Liver (tissue), 9 donors: ENCODE results near the gene ELN. TPM values are rescaled to one million over a fixed set of nuclear protein-coding genes. Genes with fewer than 3 reads are reported as not detected.

Experiments
- DNase-seq: peaks from one replicate; pipeline ENCODE4 v3.0.0-alpha.2; 2017; ENCODE audit warnings: low spot score
- H3K27ac ChIP-seq, 2 donors: one replicate each; pipeline ENCODE4 v1.7.0; 2013; ENCODE audit warnings: inconsistent platforms in 2 of 2, low read length in 2 of 2, control low read depth in 1 of 2, low read depth in 1 of 2, mild to moderate bottlenecking in 1 of 2
- H3K27me3 ChIP-seq, 4 donors: one replicate each; pipeline versions ENCODE4 v1.6.1 to v1.7.0; 2013; ENCODE audit warnings: low read length in 3 of 4, inconsistent platforms in 1 of 4, mild to moderate bottlenecking in 1 of 4, moderate library complexity in 1 of 4; ENCODE audit not compliant: control insufficient read depth in 4 of 4, insufficient read depth in 4 of 4
- H3K36me3 ChIP-seq, 4 donors: one replicate each; pipeline versions ENCODE4 v1.6.1 to v1.7.0; 2013; ENCODE audit warnings: low read length in 3 of 4, mild to moderate bottlenecking in 3 of 4, low read depth in 1 of 4, moderate library complexity in 1 of 4; ENCODE audit not compliant: control insufficient read depth in 4 of 4, insufficient read depth in 3 of 4
- H3K4me1 ChIP-seq, 4 donors: one replicate each; pipeline versions ENCODE4 v1.6.1 to v1.7.0; 2013; ENCODE audit warnings: low read length in 3 of 4, mild to moderate bottlenecking in 3 of 4, moderate library complexity in 1 of 4; ENCODE audit not compliant: control insufficient read depth in 4 of 4, insufficient read depth in 4 of 4
- H3K4me3 ChIP-seq, 3 donors: one replicate each; pipeline versions ENCODE4 v1.6.1 to v1.7.0; 2013; ENCODE audit warnings: low read length in 3 of 3, control low read depth in 1 of 3, low read depth in 1 of 3, mild to moderate bottlenecking in 1 of 3
- H3K9ac ChIP-seq, 2 donors: one replicate each; pipeline ENCODE4 v1.7.0; 2013; ENCODE audit warnings: low read length in 2 of 2, mild to moderate bottlenecking in 2 of 2, moderate library complexity in 2 of 2, control low read depth in 1 of 2, low read depth in 1 of 2
- H3K9me3 ChIP-seq, 4 donors: one replicate each; pipeline versions ENCODE4 v1.6.1 to v1.7.0; 2013; ENCODE audit warnings: low read length in 3 of 4; ENCODE audit not compliant: control insufficient read depth in 4 of 4
- ATF3 ChIP-seq: IDR thresholded peaks from 2 replicates; pipeline ENCODE4 v1.6.1; 2016; ENCODE audit warnings: antibody characterized with exemption
- CTCF ChIP-seq: fragments of 150-350 bp; IDR thresholded peaks from 2 replicates; pipeline ENCODE4 v1.5.1; 2017; ENCODE audit warnings: improper control_type of control experiment, low read depth, low read length; ENCODE audit not compliant: missing input control
- FOXA1 ChIP-seq: IDR thresholded peaks from 2 replicates; pipeline ENCODE4 v1.6.1; 2016; ENCODE audit warnings: antibody characterized with exemption
- FOXA2 ChIP-seq: IDR thresholded peaks from 2 replicates; pipeline ENCODE4 v1.6.1; 2016; ENCODE audit warnings: antibody characterized with exemption
- GABPA ChIP-seq, 2 donors: IDR thresholded peaks in 1 of 2; conservative IDR thresholded peaks in 1 of 2; 2 replicates each; pipeline ENCODE4 v1.6.1; 2016; ENCODE audit warnings: antibody characterized with exemption in 2 of 2, mild to moderate bottlenecking in 1 of 2, moderate library complexity in 1 of 2
- HNF4A ChIP-seq, 2 donors: conservative IDR thresholded peaks; 2 replicates each; pipeline ENCODE4 v1.6.1; 2016; ENCODE audit warnings: antibody characterized with exemption in 2 of 2, mild to moderate bottlenecking in 2 of 2
- HNF4G ChIP-seq: IDR thresholded peaks from 2 replicates; pipeline ENCODE4 v1.6.1; 2016; ENCODE audit warnings: antibody characterized with exemption
- JUND ChIP-seq, 2 donors: IDR thresholded peaks; 2 replicates each; pipeline ENCODE4 v1.6.1; 2016; ENCODE audit warnings: antibody characterized with exemption in 2 of 2
- MAX ChIP-seq: IDR thresholded peaks from 2 replicates; pipeline ENCODE4 v1.6.1; 2016; ENCODE audit warnings: antibody characterized with exemption
- RAD21 ChIP-seq, 2 donors: IDR thresholded peaks; 2 replicates each; pipeline ENCODE4 v1.6.1; 2016; ENCODE audit warnings: antibody characterized with exemption in 2 of 2, mild to moderate bottlenecking in 2 of 2
- REST ChIP-seq: IDR thresholded peaks from 2 replicates; pipeline ENCODE4 v1.6.1; 2016; ENCODE audit warnings: antibody characterized with exemption, mild to moderate bottlenecking
- RXRA ChIP-seq, 2 donors: IDR thresholded peaks; 2 replicates each; pipeline ENCODE4 v1.6.1; 2017 to 2018; ENCODE audit warnings: antibody characterized with exemption in 2 of 2, mild to moderate bottlenecking in 1 of 2
- SP1 ChIP-seq: IDR thresholded peaks from 2 replicates; pipeline ENCODE4 v1.6.1; 2018; ENCODE audit warnings: antibody characterized with exemption, mild to moderate bottlenecking
- TAF1 ChIP-seq: conservative IDR thresholded peaks from 2 replicates; pipeline ENCODE4 v1.6.1; 2016; ENCODE audit warnings: antibody characterized with exemption, mild to moderate bottlenecking
- YY1 ChIP-seq: IDR thresholded peaks from 2 replicates; pipeline ENCODE4 v1.6.1; 2016; ENCODE audit warnings: antibody characterized with exemption, mild to moderate bottlenecking
- ZBTB33 ChIP-seq: IDR thresholded peaks from 2 replicates; pipeline ENCODE4 v1.6.1; 2016; ENCODE audit warnings: antibody characterized with exemption
- WGBS: extraction: QIAGEN DNeasy Blood & Tissue Kit; methylation state at CpG from one replicate; pipeline ENCODE4 v1.1.7; 2013; 5-methylcytosine and 5-hydroxymethylcytosine counted together
- polyA plus RNA-seq, 2 donors: library from polyadenylated mRNA; stranded (reverse) in 1 of 2; unstranded in 1 of 2; fragments of 200-250 nt in 1 of 2; fragments of >200 nt in 1 of 2; fragmentation: Nextera tagmentation in 1 of 2; extraction: Ambion mirVana in 1 of 2; gene quantifications; one replicate each; pipeline versions ENCODE4 v1.2.1 to v1.2.3, GENCODE V29; 2013 to 2015
- total RNA-seq, 2 donors: library from RNA; depleted of rRNA; stranded (reverse); fragments of >200 nt; gene quantifications; one replicate each; pipeline ENCODE4 v1.2.3, GENCODE V29; 2014
- donor health status: healthy.
- donor health status: healthy.
- donor health status: healthy.
- donor health status: healthy.
- donor health status: healthy.

ELN gene
- total and polyA plus RNA-seq, 4 donors: 2.7 to 16.3 (median 9.7) TPM

- 98% methylated on average over 1 of the region's 1 CpG for WGBS
- Histone ChIP-seq H3K27ac (no peak overlapping the region), H3K4me3 (no peak overlapping the region), H3K27me3 (no peaks in the 10 kb centered on the region), H3K4me1 (no peaks in the 10 kb centered on the region), H3K9ac (no peak overlapping the region), H3K36me3 (no peaks in the 10 kb centered on the region), H3K9me3 (no peaks in the 10 kb centered on the region)
- no peak for DNase-seq
- no peak for TF ChIP-seq RXRA (IDR thresholded peaks at IDR 0.05)
- no peak for TF ChIP-seq FOXA1
- no peak for TF ChIP-seq ATF3
- no peak for TF ChIP-seq HNF4A (conservative IDR thresholded peaks at IDR 0.05)
- no peak for TF ChIP-seq JUND (IDR thresholded peaks at IDR 0.05)
- TF ChIP-seq SP1: no peak
- TF ChIP-seq GABPA (IDR thresholded peaks at IDR 0.05 in 1 of 2, conservative IDR thresholded peaks at IDR 0.05 in 1 of 2): no peak
- TF ChIP-seq REST: no peak
- TF ChIP-seq HNF4G: no peak
- TF ChIP-seq TAF1: no peak
- TF ChIP-seq RAD21 (IDR thresholded peaks at IDR 0.05): no peak
- no peak for TF ChIP-seq FOXA2
- TF ChIP-seq MAX: no peak
- TF ChIP-seq ZBTB33: no peak
- TF ChIP-seq CTCF: no peak
Observed at GRCh38 chr7:74074770-74075169, 46.8 kb downstream of the ELN start.

- Histone ChIP-seq H3K4me1 (peaks cover 0 to 7% (median 5%) of the 10 kb centered on the region in 4 donors), H3K27ac (no peak overlapping the region), H3K27me3 (no peaks in the 10 kb centered on the region), H3K9ac (no peak overlapping the region), H3K4me3 (no peak overlapping the region), H3K9me3 (no peaks in the 10 kb centered on the region), H3K36me3 (no peaks in the 10 kb centered on the region)
- no peak for DNase-seq
- WGBS: 97% methylated on average over 2 of the region's 2 CpGs
- TF ChIP-seq ZBTB33: no peak
- no peak for TF ChIP-seq REST
- TF ChIP-seq FOXA2: no peak
- no peak for TF ChIP-seq TAF1
- TF ChIP-seq FOXA1: no peak
- no peak for TF ChIP-seq HNF4A (conservative IDR thresholded peaks at IDR 0.05)
- TF ChIP-seq RAD21 (IDR thresholded peaks at IDR 0.05): no peak
- no peak for TF ChIP-seq YY1
- TF ChIP-seq CTCF: no peak
Observed at GRCh38 chr7:74078461-74078860, 50.5 kb downstream of the ELN start.
